GM21576 (cell line): ENCODE data around the gene TRPC3.
A peak's percentile ranks its signal among the peaks of the same experiment; 100 is the strongest.
"Not testable (repeated sequence)": the region's sequence is repeated elsewhere in the genome, so short reads cannot be mapped to it uniquely, and the experiment has no call there.

Source experiments
- ATAC-seq: cut with Tn5 transposase; IDR thresholded peaks from one replicate; pipeline ENCODE4 v1.9.1; 2021; ENCODE audit warnings: mild to moderate bottlenecking, moderate library complexity; ENCODE audit not compliant: unreplicated experiment

TRPC3 gene

GRCh38 chr4:121950212-121950679 is 1.6 kb downstream of the TRPC3 start:
- peak; percentile 89 for ATAC-seq

GRCh38 chr4:121946644-121947043 is 5.2 kb downstream of the TRPC3 start:
- ATAC-seq: no peak

- peak; percentile 80 for ATAC-seq
These were observed 7.9 kb downstream of the TRPC3 start for GRCh38 chr4:121943941-121944340.

DNA sequence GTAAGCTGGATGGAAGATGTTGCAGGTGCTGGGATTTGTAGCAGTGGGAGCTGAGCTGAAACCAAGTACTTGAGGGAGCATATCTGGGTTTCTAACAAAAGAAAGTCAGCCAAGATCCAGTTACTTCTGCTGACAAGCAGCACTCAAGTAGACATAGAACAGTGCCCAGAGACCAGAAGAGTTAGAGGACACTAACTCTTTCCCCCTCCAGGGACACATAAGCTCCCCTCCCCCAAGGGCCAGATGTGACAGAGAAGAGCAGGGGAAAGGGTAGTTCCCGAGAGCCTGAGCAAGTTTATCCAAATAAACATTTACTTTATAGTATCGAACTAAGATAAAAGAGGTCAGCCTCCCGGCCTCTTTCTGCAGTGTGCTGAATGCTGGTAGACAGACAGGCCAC is 12.2 kb downstream of the TRPC3 start:
- ATAC-seq: no peak

DNA sequence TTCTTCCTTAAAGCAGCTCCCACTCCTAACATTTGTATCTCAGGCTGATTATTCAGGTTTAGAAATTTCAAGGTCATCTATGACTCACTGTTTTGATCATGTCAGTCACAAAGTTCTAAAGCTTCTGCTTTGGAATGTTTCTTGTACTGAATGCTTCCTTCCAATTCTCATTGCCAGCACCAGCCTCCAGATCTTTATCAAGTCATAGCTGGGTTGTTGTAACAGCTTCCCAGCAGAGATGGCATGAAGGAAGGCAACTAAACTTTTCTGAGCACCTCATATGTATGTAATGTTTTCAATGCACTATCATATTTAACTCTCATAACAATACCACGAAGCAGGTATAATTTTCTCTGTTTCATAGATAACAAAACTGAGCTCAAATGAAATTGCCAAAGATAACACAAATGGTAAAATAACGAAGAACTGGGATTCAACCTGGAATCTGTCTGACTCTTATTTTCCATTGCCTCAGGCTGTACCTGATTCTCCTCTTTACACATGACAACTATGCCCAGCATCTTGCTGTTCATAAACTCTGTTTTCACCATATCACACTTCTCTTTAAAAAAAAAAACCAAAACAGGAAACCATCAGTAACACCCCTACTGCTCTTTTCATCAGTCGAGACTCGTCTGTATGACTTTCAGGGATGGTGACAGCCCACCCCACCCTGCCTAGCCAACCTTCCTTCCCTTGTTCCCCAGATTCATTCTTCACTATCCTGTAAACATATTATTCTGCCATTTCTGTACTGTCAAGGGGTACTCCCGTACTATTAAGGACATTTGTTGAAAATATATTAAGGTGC is 13.4 kb downstream of the TRPC3 start:
- no peak for ATAC-seq

- no peak for ATAC-seq
These were observed 15.8 kb downstream of the TRPC3 start for GRCh38 chr4:121936101-121936500.

DNA sequence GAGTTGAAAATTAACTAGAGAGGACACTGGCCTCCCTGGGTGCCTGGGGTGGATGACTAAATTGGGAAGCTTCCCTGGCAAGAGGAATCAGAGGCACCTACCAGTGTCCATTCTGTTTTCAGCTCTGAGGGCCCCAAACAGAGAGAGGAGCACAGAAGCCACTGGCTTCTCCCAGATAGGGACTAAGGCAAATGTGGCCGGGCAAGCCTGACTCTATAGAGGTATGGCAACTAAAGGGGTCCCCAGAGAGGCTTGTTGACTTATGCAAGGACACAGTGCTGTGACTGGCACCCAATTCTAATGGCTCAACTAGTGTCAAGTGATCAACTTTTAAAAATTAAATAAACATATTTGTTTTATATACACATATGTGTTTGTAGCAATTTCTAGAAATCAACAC is 17.2 kb downstream of the TRPC3 start:
- ATAC-seq: no peak

DNA sequence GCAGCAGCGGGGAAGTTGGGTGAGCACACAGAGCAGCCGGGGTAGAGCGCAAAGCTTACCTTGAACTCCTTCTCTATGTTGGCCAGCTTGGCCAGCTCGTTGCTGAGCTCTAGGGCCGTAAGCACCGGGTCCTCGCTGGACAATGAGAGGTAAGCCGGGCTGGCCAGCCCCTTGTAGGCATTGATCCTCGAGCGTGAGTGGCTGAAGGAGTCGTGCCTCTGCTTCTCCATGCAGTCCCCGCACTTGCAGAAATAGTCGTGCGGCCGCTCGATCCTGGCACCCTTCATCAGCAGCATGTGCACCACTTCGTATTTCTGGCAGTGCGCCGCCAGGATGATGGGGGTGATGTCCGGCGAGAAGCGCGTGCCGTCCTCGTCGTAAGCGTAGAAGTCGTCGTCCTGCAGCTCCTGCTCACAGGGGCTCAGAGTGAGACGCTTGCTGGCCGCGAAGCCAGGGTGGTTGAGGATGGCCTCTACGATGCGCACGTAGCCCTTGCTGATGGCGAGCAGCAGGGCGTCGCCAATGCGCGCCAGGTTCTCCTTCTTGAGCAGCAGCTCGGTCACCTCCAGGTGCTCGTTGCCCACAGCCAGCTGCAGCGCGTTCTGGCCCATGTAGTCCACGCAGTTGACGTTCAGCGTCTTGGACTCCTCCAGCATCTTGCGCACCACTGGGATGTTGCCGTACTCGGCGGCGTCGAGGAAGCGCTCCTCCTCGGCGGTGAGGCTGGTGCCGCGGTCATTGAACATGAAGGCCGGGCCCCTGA is 19.5 kb downstream of the TRPC3 start:
- no peak for ATAC-seq

DNA sequence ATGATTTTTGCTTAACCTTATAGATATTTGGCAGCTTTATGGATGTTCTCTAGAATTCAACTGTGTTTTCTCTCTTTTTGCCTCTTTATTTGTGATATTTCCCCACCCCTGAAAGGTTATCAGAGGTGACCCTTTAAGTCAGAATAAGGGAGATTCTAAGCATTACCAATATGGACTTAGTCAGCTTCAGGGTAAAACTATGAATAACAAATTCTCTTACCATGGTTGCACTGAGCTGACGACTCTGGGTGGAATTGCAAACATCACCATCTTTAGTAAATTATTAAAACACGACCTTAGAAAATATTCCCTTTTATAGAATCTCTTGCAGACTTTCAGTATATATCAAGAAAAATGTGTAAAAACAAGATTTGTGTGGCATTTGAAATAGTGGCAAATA is 21.6 kb downstream of the TRPC3 start:
- no peak for ATAC-seq

DNA sequence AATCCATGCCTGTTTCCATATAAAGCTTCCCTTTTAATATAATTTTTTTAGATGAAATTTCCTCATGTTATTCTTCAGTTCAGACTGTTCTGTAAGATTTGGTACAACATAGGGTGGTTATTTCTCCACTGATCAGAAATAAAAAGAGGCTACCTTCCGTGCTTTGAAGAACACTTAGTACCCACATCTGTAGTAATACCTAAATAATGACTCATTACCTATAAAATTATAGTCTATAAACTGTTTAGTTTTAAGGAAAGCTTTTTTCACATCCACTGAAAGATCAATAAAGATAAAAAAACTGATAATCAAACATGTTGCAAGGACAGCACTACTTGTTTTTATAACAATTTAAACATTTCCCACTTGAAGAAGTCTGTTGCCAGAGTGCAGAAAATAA is 23.9 kb downstream of the TRPC3 start:
- no peak for ATAC-seq

DNA sequence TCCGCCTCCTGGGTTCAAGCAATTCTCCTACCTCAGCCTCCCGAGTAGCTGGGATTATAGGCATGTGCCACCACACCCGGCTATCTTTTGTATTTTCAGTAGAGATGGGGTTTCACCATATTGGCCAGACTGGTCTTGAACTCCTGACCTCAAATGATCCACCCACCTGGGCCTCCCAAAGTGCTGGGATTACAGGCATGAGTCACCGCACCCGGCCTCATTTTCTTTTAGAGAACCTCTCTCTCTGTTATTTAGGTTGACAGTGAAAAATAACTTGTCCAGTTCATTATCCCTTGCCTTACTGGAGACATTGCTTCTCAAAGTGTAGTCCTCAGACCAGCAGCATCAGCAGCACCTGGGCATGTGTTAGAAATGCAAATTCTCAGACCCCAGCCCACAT is 25.4 kb downstream of the TRPC3 start:
- not testable (repeated sequence) for ATAC-seq

GRCh38 chr4:121923306-121923705 is 28.6 kb downstream of the TRPC3 start:
- no peak for ATAC-seq

GRCh38 chr4:121913667-121914066 is 38.2 kb downstream of the TRPC3 start:
- no peak for ATAC-seq

DNA sequence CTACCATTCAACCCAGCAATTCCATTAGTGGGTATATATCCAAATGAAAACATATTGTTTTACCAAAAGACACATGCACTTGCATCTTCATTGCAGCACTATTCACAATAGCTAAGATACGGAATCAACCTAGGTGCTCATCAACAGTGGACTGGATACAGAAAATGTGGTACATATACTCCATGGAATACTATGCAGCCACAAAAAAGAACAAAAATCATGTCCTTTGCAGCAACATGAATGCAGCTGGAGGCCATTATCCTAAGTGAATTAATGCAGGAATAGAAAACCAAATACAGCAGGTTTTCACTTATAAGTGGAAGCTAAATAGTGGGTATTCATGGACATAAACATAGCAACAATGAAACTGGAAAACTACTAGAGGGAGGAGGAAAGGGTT is 43.5 kb downstream of the TRPC3 start:
- no peak for ATAC-seq

DNA sequence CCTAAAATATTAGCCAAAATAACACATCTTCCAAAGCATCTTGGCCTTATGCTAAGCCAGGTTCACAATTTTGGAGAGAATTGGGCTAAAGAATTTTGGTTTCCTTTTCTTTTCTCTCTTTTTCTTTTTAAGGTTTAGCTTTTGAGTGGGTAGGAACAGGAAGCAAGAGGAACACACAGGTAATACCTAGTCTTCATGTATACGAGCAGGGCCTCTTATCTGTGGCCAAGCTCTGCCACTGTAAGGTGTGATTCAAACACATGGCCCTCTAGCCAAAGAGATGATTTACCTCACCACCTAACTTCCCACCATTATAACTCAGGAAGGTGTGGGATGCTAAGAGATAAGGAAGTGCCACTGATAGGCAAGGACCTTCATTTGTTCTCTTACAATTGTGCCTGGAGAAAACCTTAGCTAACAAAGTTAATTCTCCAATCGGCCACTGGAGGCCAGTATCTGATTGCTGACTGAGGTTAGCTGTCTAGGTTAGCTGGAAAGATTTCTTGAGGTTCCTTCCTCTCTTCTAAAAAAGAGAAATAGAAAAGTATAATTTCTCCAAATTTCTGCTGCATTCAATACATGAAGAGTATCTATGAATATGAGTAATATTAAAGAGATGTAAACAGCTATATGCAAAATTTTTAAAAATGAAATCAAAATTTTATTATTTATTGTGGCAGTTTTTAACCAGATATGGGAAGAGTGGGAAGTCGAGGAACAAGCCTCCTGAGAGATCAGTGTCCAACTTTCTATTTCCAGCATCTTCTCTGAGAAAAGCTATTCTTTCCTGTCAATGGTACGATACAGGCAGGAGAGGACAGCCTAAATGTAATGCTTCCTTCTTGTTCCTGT is 51.5 kb downstream of the TRPC3 start:
- ATAC-seq: peak; percentile 91

GRCh38 chr4:121898150-121898549 is 53.7 kb downstream of the TRPC3 start:
- ATAC-seq: peak; percentile 54

DNA sequence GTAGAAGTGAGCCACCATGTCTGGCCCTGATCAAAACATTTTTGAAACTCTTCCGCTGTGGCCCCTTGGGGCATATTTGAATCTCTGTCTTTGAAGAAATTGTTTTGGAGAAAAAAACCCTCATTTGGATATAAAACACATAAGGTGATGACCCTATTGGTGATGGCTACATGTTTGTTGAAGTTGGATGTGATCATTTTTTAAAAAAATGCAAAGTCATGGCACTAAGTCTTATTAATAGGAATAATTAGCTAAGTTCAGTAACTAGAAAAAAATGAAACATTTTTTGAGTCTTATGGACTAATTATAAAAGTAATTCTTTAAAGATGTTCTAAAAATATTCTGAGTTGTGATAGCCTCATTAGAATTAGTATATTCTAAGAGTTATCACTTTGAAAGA is 63.7 kb downstream of the TRPC3 start:
- no peak for ATAC-seq

- no peak for ATAC-seq
These were observed 66.7 kb downstream of the TRPC3 start for GRCh38 chr4:121885115-121885514.

DNA sequence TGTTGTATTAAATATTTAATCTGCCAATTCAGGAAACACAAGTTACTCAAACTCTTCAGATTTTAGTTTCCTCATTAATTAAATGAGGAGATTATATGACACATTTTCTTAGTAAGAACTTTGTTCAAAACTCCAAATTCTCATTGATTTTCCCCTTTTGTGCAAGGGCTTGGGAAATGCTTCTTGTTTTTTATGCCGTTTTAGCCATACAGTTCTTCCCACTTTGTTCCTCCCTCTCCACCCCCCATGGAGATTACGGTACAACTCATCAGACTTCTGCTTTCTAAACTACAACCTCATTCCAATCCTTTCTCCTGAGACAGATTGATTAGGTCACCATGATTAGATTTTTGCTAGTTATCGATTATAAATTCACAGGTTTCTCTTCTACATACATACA is 70.7 kb downstream of the TRPC3 start:
- no peak for ATAC-seq

GRCh38 chr4:121879135-121879534 is 72.7 kb downstream of the TRPC3 start:
- no peak for ATAC-seq

GRCh38 chr4:121877041-121877773 is 74.7 kb downstream of the TRPC3 start:
- no peak for ATAC-seq
